ENCODE data around the gene CCDC83.

DNA sequence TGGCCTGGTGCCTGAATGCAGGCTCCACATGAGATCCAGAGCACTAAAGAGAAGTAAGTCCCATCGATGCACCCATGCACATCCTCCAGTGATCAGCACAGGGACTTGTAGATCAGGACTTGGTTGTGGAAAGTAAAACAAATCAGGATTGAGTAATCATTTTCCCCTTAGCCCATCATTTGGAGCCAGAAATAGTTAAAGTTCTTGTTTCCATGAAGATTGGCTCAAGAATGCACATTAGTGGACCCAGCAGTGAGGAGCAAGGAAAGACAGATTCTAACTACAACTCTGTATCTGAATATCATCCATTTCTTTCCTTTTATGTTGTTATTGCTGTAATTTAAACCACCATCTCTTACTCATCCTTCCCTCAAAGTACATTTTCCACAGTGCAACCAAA, 19.1 kb downstream of the CCDC83 start:
- TF ChIP-seq, protein P1, sequence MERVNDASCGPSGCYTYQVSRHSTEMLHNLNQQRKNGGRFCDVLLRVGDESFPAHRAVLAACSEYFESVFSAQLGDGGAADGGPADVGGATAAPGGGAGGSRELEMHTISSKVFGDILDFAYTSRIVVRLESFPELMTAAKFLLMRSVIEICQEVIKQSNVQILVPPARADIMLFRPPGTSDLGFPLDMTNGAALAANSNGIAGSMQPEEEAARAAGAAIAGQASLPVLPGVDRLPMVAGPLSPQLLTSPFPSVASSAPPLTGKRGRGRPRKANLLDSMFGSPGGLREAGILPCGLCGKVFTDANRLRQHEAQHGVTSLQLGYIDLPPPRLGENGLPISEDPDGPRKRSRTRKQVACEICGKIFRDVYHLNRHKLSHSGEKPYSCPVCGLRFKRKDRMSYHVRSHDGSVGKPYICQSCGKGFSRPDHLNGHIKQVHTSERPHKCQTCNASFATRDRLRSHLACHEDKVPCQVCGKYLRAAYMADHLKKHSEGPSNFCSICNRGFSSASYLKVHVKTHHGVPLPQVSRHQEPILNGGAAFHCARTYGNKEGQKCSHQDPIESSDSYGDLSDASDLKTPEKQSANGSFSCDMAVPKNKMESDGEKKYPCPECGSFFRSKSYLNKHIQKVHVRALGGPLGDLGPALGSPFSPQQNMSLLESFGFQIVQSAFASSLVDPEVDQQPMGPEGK (CRISPR knock-in tag; IDR thresholded peaks at IDR 0.05; ENCODE audit: borderline replicate concordance): no peak
- no peak for TF ChIP-seq ESRRG (CRISPR knock-in tag; IDR thresholded peaks at IDR 0.05)
- no peak for TF ChIP-seq ZNF8 (CRISPR knock-in tag; IDR thresholded peaks at IDR 0.05)
- TF ChIP-seq SNAI2 (CRISPR knock-in tag; IDR thresholded peaks at IDR 0.05): no peak
- no peak for TF ChIP-seq TOX (CRISPR knock-in tag; IDR thresholded peaks at IDR 0.05; ENCODE audit: borderline replicate concordance)
- TF ChIP-seq RARB (CRISPR knock-in tag; IDR thresholded peaks at IDR 0.05): no peak
- no peak for TF ChIP-seq ZFP3 (CRISPR knock-in tag; IDR thresholded peaks at IDR 0.05)

Measured in SK-N-SH treated with all-trans-retinoic acid at 6 μM for 48 hours (cell line).